IMR-90 (cell line): Measurements from ENCODE around the gene ACO1. TPM values are rescaled to one million over a fixed set of nuclear protein-coding genes. Genes with fewer than 3 reads are reported as not detected.

ENCODE experiments used
- ATAC-seq: fragments of 200-7000 bp; cut with Tn5 transposase; 2 replicates; pipeline ENCODE4 v1.9.1; 2020; ENCODE audit warnings: low read depth, mild to moderate bottlenecking, moderate library complexity
- BruUV-seq: library from RNA; stranded (reverse); fragments of 400-500 nt; replicated peaks from 2 replicates; lab custom pipeline; 2021; lab: Mats Ljungman, UMichigan
- CTCF ChIA-PET: fragments of 300-600 bp; formaldehyde crosslinking; extraction: SDS; loops from one replicate; lab custom pipeline; 2021; ENCODE audit warnings: antibody characterized with exemption; lab: Yijun Ruan, JAX
- POLR2A ChIA-PET: fragments of 300-600 bp; sonication (Branson Sonifier 250); formaldehyde crosslinking; loops from one replicate; lab custom pipeline; 2022; ENCODE audit warnings: antibody characterized with exemption; ENCODE audit not compliant: unreplicated experiment; lab: Charles Lee
- DNase-seq: peaks from one replicate; pipeline ENCODE4 v3.0.0; 2013
- H2AFZ ChIP-seq: replicated peaks from 2 replicates; pipeline ENCODE3; 2013; ENCODE audit warnings: low read length, mild to moderate bottlenecking; ENCODE audit not compliant: poor library complexity
- H2AK5ac ChIP-seq: 2 replicates; pipeline ENCODE4 v1.6.1; 2013; ENCODE audit warnings: low read depth, low read length, inconsistent platforms
- H2AK9ac ChIP-seq: replicated peaks from 2 replicates; pipeline ENCODE3; 2013; ENCODE audit warnings: mild to moderate bottlenecking, low read depth, low read length, moderate library complexity; ENCODE audit not compliant: poor library complexity
- H2BK120ac ChIP-seq: 2 replicates; pipeline ENCODE4 v1.6.1; 2013; ENCODE audit warnings: low read depth, low read length, inconsistent platforms
- H2BK15ac ChIP-seq: 3 replicates; pipeline ENCODE4 v1.6.1; 2013; ENCODE audit warnings: low read depth, low read length, inconsistent platforms
- H2BK20ac ChIP-seq: 2 replicates; pipeline ENCODE4 v1.6.1; 2013; ENCODE audit warnings: low read depth, mild to moderate bottlenecking, inconsistent platforms, low read length, moderate library complexity
- H2BK5ac ChIP-seq: 2 replicates; pipeline ENCODE4 v1.6.1; 2013; ENCODE audit warnings: mild to moderate bottlenecking, low read depth, low read length, inconsistent platforms; ENCODE audit not compliant: poor library complexity, severe bottlenecking
- H3K14ac ChIP-seq: replicated peaks from 2 replicates; pipeline ENCODE4 v1.6.1; 2013; ENCODE audit warnings: low read depth, low read length, inconsistent platforms
- H3K18ac ChIP-seq: 2 replicates; pipeline ENCODE4 v1.6.1; 2013; ENCODE audit warnings: low read depth, low read length, control low read depth
- H3K23ac ChIP-seq: 2 replicates; pipeline ENCODE4 v1.6.1; 2013; ENCODE audit warnings: low read depth, low read length, inconsistent platforms
- H3K27ac ChIP-seq: 2 replicates; pipeline ENCODE4 v1.5.1; 2013; ENCODE audit warnings: mild to moderate bottlenecking, control low read depth, low read length; ENCODE audit not compliant: insufficient read depth
- H3K27me3 ChIP-seq: 2 replicates; pipeline ENCODE4 v1.6.1; 2013; ENCODE audit warnings: low read length; ENCODE audit not compliant: control insufficient read depth, insufficient read depth
- H3K36me3 ChIP-seq: 2 replicates; pipeline ENCODE4 v1.6.1; 2013; ENCODE audit warnings: low read length, mixed read lengths; ENCODE audit not compliant: control insufficient read depth, insufficient read depth
- H3K4ac ChIP-seq: 2 replicates; pipeline ENCODE4 v1.6.1; 2013; ENCODE audit warnings: low read depth, low read length, inconsistent platforms
- H3K4me1 ChIP-seq: 2 replicates; pipeline ENCODE4 v1.6.1; 2013; ENCODE audit warnings: low read length, mixed read lengths; ENCODE audit not compliant: control insufficient read depth, insufficient read depth
- H3K4me2 ChIP-seq: 2 replicates; pipeline ENCODE4 v1.6.1; 2013; ENCODE audit warnings: low read depth, mild to moderate bottlenecking, control low read depth, low read length, moderate library complexity
- H3K4me3 ChIP-seq: 2 replicates; pipeline ENCODE4 v1.5.1; 2013; ENCODE audit warnings: low read depth, mild to moderate bottlenecking, control low read depth, low read length, moderate library complexity; ENCODE audit not compliant: insufficient read depth
- H3K56ac ChIP-seq: 2 replicates; pipeline ENCODE4 v1.6.1; 2013; ENCODE audit warnings: low read length, inconsistent platforms; ENCODE audit not compliant: insufficient read depth; ENCODE audit errors: extremely low read depth
- H3K79me1 ChIP-seq, 2 experiments: 2 replicates each; pipeline ENCODE4 v1.6.1; 2013; ENCODE audit warnings: low read length in 2 of 2, inconsistent platforms in 1 of 2, low read depth in 1 of 2
- H3K9ac ChIP-seq: 2 replicates; pipeline ENCODE4 v1.6.1; 2013; ENCODE audit warnings: low read depth, low read length, control low read depth
- H3K9me1 ChIP-seq: 2 replicates; pipeline ENCODE4 v1.6.1; 2013; ENCODE audit warnings: low read length, inconsistent platforms; ENCODE audit not compliant: insufficient read depth
- H3K9me3 ChIP-seq: 2 replicates; pipeline ENCODE4 v1.6.1; 2013; ENCODE audit warnings: low read length; ENCODE audit not compliant: control insufficient read depth, insufficient read depth
- H4K20me1 ChIP-seq: 2 replicates; pipeline ENCODE4 v1.6.1; 2013; ENCODE audit warnings: low read length, inconsistent platforms; ENCODE audit not compliant: insufficient read depth
- H4K5ac ChIP-seq: 2 replicates; pipeline ENCODE4 v1.6.1; 2013; ENCODE audit warnings: mild to moderate bottlenecking, low read depth, low read length, control low read depth
- H4K8ac ChIP-seq, 2 experiments: 2 replicates each; pipeline ENCODE4 v1.6.1; 2013; ENCODE audit warnings: low read depth in 2 of 2, low read length in 2 of 2, control low read depth in 1 of 2, inconsistent platforms in 1 of 2
- H4K91ac ChIP-seq: 2 replicates; pipeline ENCODE4 v1.6.1; 2013; ENCODE audit warnings: low read depth, low read length, inconsistent platforms; ENCODE audit not compliant: insufficient read depth
- CEBPB ChIP-seq: IDR thresholded peaks from 2 replicates; pipeline ENCODE4 v1.6.1; 2012; ENCODE audit warnings: low read depth, low read length, improper control_type of control experiment
- CHD1 ChIP-seq: IDR thresholded peaks from 2 replicates; pipeline ENCODE4 v1.6.1; 2012; ENCODE audit warnings: low read depth, low read length, improper control_type of control experiment
- CTCF ChIP-seq: conservative IDR thresholded peaks from 2 replicates; pipeline ENCODE4 v1.5.1; 2012; ENCODE audit warnings: mild to moderate bottlenecking, low read depth, low read length, improper control_type of control experiment
- ELK1 ChIP-seq: fragments of 150-350 bp; IDR thresholded peaks from 2 replicates; pipeline ENCODE4 v1.6.1; 2016; ENCODE audit warnings: low read depth, mild to moderate bottlenecking, low read length, moderate library complexity, borderline replicate concordance
- FOS ChIP-seq: fragments of 150-350 bp; IDR thresholded peaks from 2 replicates; pipeline ENCODE4 v1.6.1; 2016; ENCODE audit warnings: low read depth, low read length
- MXI1 ChIP-seq: IDR thresholded peaks from 2 replicates; pipeline ENCODE4 v1.6.1; 2012; ENCODE audit warnings: low read depth, mild to moderate bottlenecking, low read length, moderate library complexity, borderline replicate concordance
- RFX5 ChIP-seq: IDR thresholded peaks from 2 replicates; pipeline ENCODE4 v1.8.0; 2012; ENCODE audit warnings: low read depth, mild to moderate bottlenecking, low read length, moderate library complexity
- WGBS, 2 experiments: methylation state at CpG; one replicate each; pipeline versions ENCODE4 v1.1.5 to v1.1.7; 2013; ENCODE audit warnings: missing lambda C conversion rate in 2 of 2; ENCODE audit not compliant: insufficient read length in 1 of 2; ENCODE audit errors: extremely low coverage in 2 of 2; 5-methylcytosine and 5-hydroxymethylcytosine counted together
- dilution Hi-C: fragments of 300-500 bp; cut with HindIII; formaldehyde crosslinking; loops from one replicate; pipeline ENCODE4 v1.14.3; 2018; ENCODE audit warnings: low sequenced_read_pairs; ENCODE audit not compliant: unreplicated experiment
- in situ Hi-C: fragments of 300-500 bp; cut with MboI; formaldehyde crosslinking; loops from 3 replicates; pipeline ENCODE4 v1.14.3; 2019; ENCODE audit warnings: low sequenced_read_pairs, inconsistent platforms, mixed read lengths
- intact Hi-C: fragments of 100-400 bp; cut with micrococcal nuclease; formaldehyde crosslinking; loops from 2 replicates; pipeline ENCODE4 v1.10.0; 2022
- polyA plus RNA-seq, 3 experiments: library from polyadenylated mRNA; depleted of rRNA; stranded (reverse); fragments of >200 nt; gene quantifications; 2 replicates each; pipeline ENCODE4 v1.2.3, GENCODE V29; 2012; ENCODE audit warnings: low replicate concordance in 1 of 3
- total RNA-seq: library from RNA; depleted of rRNA; stranded (reverse); fragments of >200 nt; gene quantifications from 2 replicates; pipeline ENCODE4 v1.2.3, GENCODE V29; 2012

The ACO1 gene
- total and polyA plus RNA-seq, 2 of the 4 experiments (the other 2 are of a cell fraction), result 85.9 to 158 TPM

GRCh38 chr9:32472344-32472743 is 87.9 kb downstream of the ACO1 start:
- no peak overlapping the region for H3K56ac ChIP-seq
- no TSS peak for BruUV-seq
- H3K23ac ChIP-seq, result no peak overlapping the region
- no peak overlapping the region for H2AK5ac ChIP-seq
- no peak overlapping the region for H2AK9ac ChIP-seq
- 100% methylated on average over 1 of the region's 3 CpGs; no CpG with 5 or more reads in 1 of the 2 experiments for WGBS, 2 experiments
- H2BK20ac ChIP-seq, result no peak overlapping the region
- no peak overlapping the region for H4K5ac ChIP-seq
- no peak for TF ChIP-seq CTCF
- TF ChIP-seq RFX5, result no peak
- TF ChIP-seq CEBPB, result no peak
- TF ChIP-seq CHD1, result no peak
- no peak for TF ChIP-seq MXI1
- no peak for TF ChIP-seq ELK1
- no peak for TF ChIP-seq FOS
- no peak overlapping the region for H3K14ac ChIP-seq
- no peak overlapping the region for H4K8ac ChIP-seq
- no peak overlapping the region for H3K4ac ChIP-seq
- H3K79me1 ChIP-seq, result no peaks in the 10 kb centered on the region; a peak in 1 of 4 replicates
- POLR2A ChIA-PET, result no interaction called here
- H3K9ac ChIP-seq, result no peak overlapping the region
- in situ Hi-C loops (no loop called here), intact Hi-C loops (no loop called here), dilution Hi-C loops (no loop called here)
- no peak overlapping the region for H4K91ac ChIP-seq
- H3K9me3 ChIP-seq, result no peaks in the 10 kb centered on the region
- DNase-seq (no peak), ATAC-seq (no peak)
- H3K36me3 ChIP-seq, result peaks cover 22% of the 10 kb centered on the region
- no peak overlapping the region for H2AFZ ChIP-seq
- H3K27me3 ChIP-seq, result no peaks in the 10 kb centered on the region
- H3K4me3 ChIP-seq, result no peak overlapping the region
- H3K4me1 ChIP-seq, result no peaks in the 10 kb centered on the region
- H4K20me1 ChIP-seq, result no peaks in the 10 kb centered on the region
- H3K9me1 ChIP-seq, result no peaks in the 10 kb centered on the region; the same call in 1 of the 2 replicates
- no peak overlapping the region for H2BK120ac ChIP-seq
- no peak overlapping the region for H2BK15ac ChIP-seq
- no peak overlapping the region for H2BK5ac ChIP-seq
- H3K27ac ChIP-seq, result no peak overlapping the region
- H3K18ac ChIP-seq, result no peak overlapping the region
- H3K4me2 ChIP-seq, result no peak overlapping the region
- CTCF ChIA-PET, result no interaction called here
